ENCODE data around the gene ARHGEF19.

The ARHGEF19 gene

DNA sequence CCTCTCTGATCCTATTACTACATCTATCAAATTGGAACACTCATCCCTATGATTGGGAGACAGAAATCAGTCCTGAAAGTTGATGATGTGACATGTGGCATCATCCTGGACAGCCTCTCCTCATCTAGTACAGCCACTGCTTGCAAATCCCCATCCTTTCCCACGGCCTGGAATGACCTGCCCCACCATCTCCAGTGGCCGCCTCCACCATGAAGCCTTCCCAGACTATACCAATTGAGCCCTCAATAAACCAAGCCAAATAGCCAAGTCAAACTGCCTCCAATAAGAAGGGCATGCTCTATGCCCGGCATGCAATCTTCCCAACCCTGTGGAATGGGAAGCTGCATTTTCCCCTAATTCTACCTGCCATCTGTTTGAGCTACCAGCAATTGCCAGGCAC, 561 bp upstream of the ARHGEF19 start:
- ChIA-PET CTCF (interaction anchor here (0.7 to 1.0 kb wide), 3 partner anchors 103 to 150 kb away, joined by 3 to 4 read pairs (median 4); no protein-coding TSS in a partner anchor), POLR2A (no interaction called here)
- DNase-seq (ENCODE audit: low read depth, low spot score): no peak
- H3K4me3 ChIP-seq (ENCODE audit: low read depth, low read length): no peak overlapping the region
- TF ChIP-seq, protein P1, sequence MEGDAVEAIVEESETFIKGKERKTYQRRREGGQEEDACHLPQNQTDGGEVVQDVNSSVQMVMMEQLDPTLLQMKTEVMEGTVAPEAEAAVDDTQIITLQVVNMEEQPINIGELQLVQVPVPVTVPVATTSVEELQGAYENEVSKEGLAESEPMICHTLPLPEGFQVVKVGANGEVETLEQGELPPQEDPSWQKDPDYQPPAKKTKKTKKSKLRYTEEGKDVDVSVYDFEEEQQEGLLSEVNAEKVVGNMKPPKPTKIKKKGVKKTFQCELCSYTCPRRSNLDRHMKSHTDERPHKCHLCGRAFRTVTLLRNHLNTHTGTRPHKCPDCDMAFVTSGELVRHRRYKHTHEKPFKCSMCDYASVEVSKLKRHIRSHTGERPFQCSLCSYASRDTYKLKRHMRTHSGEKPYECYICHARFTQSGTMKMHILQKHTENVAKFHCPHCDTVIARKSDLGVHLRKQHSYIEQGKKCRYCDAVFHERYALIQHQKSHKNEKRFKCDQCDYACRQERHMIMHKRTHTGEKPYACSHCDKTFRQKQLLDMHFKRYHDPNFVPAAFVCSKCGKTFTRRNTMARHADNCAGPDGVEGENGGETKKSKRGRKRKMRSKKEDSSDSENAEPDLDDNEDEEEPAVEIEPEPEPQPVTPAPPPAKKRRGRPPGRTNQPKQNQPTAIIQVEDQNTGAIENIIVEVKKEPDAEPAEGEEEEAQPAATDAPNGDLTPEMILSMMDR (IDR thresholded peaks at IDR 0.05; ENCODE audit: insufficient read depth, low read length, missing control alignments): no peak

DNA sequence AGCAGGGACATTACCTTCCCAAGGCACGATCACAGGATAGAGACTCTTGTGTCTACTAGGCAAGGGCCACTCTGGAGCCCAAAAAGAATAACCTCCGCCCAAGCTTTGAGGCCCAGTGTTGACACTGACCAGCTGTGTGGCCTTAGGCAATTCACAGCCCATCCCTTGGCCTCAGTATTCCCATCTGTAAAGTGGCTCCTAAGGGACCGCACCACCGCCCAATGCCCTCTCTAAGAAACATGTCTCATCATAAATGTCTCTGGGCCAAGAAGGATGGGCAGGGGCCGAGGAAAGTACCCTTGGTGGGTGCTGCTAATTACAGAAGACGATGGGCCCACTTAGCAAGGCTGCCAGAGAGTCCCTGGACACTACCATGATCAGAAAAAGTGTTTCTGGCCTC, 628 bp downstream of the ARHGEF19 start:
- TF ChIP-seq, protein P1 (IDR thresholded peaks at IDR 0.05; ENCODE audit: insufficient read depth, low read length, missing control alignments): no peak
- no peak overlapping the region for H3K4me3 ChIP-seq (ENCODE audit: low read depth, low read length)
- POLR2A ChIA-PET: no interaction called here
- DNase-seq (ENCODE audit: low read depth, low spot score): no peak
- CTCF ChIA-PET: interaction anchor here (0.7 to 3.3 kb wide), 5 partner anchors 33 to 230 kb away, joined by 3 to 16 read pairs (median 5); no protein-coding TSS in a partner anchor

DNA sequence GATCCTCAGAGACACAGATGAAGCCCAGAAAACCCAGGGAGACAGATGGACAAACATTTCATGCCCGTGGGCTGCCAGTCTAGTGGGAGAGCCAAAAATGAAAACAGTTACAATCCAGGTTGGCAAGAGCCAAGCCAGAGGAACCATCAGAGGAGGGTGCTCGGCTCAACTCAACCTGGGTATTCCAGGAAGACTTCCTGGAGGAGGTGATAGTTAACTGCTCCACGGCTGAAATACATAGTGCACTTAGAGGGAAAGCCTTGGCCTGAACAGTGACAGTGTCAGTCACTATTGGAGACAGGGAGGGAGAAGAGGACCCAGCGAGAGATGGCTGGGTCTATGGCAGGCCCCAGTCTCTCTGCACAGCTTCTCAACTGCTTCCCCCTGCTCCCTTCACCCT, 1.9 kb downstream of the ARHGEF19 start:
- ChIA-PET POLR2A (no interaction called here), CTCF (interaction anchor here (1.6 to 3.3 kb wide), 2 partner anchors 34 to 128 kb away, joined by 5 to 16 read pairs; no protein-coding TSS in a partner anchor)
- no peak overlapping the region for H3K4me3 ChIP-seq (ENCODE audit: low read depth, low read length)
- no peak for DNase-seq (ENCODE audit: low read depth, low spot score)
- TF ChIP-seq, protein P1 (IDR thresholded peaks at IDR 0.05; ENCODE audit: insufficient read depth, low read length, missing control alignments): no peak

DNA sequence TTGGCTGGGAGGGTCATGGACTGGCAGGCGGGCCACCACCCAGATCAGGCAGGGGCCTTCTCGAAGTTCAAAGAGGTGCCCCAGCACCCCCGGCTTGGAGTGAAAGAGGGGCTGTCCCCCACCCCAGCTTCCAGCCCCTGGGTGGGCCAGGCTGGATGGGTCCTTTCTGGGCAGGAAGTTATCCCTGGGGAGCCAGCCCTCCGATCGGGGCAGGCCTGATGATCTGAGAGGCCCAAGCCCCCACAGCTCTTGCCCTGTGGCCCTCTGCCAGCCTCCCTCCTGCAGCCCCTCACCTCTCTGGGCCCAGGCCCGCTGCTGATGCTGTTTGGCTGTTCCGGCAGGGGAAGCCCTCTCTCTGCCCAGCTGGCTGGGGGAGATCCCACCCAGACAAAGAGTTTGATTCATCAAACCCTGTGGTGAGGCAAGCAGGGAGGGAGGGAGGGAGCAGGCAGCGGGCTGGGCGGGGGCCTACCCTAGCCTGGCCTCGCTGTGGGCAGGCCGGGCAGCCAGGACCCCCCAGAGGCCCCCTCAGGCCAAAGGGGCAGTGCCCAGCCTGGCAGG, 2.5 kb downstream of the ARHGEF19 start:
- CTCF ChIA-PET: interaction anchor here (1.0 to 3.3 kb wide), 2 partner anchors 35 to 51 kb away, joined by 3 to 16 read pairs; no protein-coding TSS in a partner anchor

DNA sequence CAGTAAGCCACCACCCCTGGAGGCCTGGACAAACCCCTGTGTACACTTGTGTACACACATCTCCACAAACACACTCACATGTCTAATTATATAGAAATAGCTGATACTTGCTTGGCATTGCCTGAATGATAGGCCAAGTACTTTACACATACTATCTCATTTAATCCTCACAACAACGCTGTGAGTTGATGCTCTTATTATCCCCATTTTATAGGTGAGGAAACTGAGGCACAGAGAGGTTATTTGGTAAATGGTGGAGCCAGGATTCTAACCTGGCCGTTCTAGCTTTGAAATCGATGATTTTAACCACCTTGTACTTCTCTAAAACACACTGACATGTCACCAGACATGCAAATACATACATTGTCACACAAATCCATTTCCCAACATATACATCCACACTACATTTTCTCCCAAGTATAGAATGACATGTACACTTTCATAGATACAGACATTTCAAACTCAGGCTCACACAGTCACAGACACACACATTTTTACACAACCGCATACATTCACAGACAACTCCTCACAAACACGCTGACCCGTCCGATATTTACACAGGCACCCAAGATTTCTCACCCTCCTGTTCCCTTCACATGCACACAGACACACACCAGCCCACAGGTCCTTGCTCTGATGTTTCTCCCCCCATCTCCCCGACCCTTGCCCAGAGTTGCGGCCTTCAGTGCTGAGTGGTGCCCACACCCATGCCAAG, 3.2 kb downstream of the ARHGEF19 start:
- CTCF ChIA-PET: interaction anchor here (1.0 to 3.3 kb wide), 3 partner anchors 35 to 136 kb away, joined by 3 to 16 read pairs (median 4); partner anchors contain the start of gene FAM131C
- POLR2A ChIA-PET: no interaction called here
- DNase-seq (ENCODE audit: low read depth, low spot score): no peak
- no peak overlapping the region for H3K4me3 ChIP-seq (ENCODE audit: low read depth, low read length)
- TF ChIP-seq, protein P1 (IDR thresholded peaks at IDR 0.05; ENCODE audit: insufficient read depth, low read length, missing control alignments): no peak

More for the DNA sequence above, 2.5 kb downstream of the ARHGEF19 start:
- no peak overlapping the region for H3K4me3 ChIP-seq (ENCODE audit: low read depth, low read length)
- TF ChIP-seq, protein P1 (IDR thresholded peaks at IDR 0.05; ENCODE audit: insufficient read depth, low read length, missing control alignments): no peak
- no peak for DNase-seq (ENCODE audit: low read depth, low spot score)
- POLR2A ChIA-PET: no interaction called here
